ENCODE results near the gene NPTX2. TPM values are rescaled to one million over a fixed set of nuclear protein-coding genes. Genes with fewer than 3 reads are reported as not detected.

Gene NPTX2
- total and polyA plus RNA-seq, 2 donors from 2014 or later: 0.26 to 2.0 TPM

Other genes starting within 250 kb of the NPTX2 start
- gene BAIAP2L1, start 216.2 kb upstream of the NPTX2 start, total RNA-seq: 18.8 TPM
- 9.6 TPM for gene BAIAP2L1, start 216.2 kb upstream of the NPTX2 start, polyA plus RNA-seq (ENCODE audit: insufficient read depth, low read depth, low replicate concordance)

All from kidney (tissue), 2 donors.